Renal cortex interstitium (tissue), 11 donors: ENCODE data around the gene GID8. TPM values are rescaled to one million over a fixed set of nuclear protein-coding genes. Genes with fewer than 3 reads are reported as not detected.
"Not testable (repeated sequence)": the region's sequence is repeated elsewhere in the genome, so short reads cannot be mapped to it uniquely, and the experiment has no call there.

Experiments used
- DNase-seq, 11 donors: peaks; one replicate each; pipeline ENCODE4 v3.0.0-alpha.2; 2013; ENCODE audit warnings: low read depth in 9 of 11, low spot score in 4 of 11; ENCODE audit errors: extremely low read depth in 1 of 11
- polyA plus RNA-seq, 3 donors: library from polyadenylated mRNA; unstranded; fragments of 120-200 nt; gene quantifications; one replicate each; pipeline ENCODE4 v1.2.1, GENCODE V29; 2013; ENCODE audit not compliant: insufficient read length in 3 of 3

The GID8 gene
- polyA plus RNA-seq, 3 donors, result 53.6 to 55.9 (median 55.4) TPM

GRCh38 chr20:62914436-62914835, 23.5 kb upstream of the GID8 start:
- DNase-seq, result no peak

GRCh38 chr20:62914970-62915457, 22.9 kb upstream of the GID8 start:
- DNase-seq, result peak in 1 of 11 donors; percentile 57

GRCh38 chr20:62916703-62917476, 21.1 kb upstream of the GID8 start:
- DNase-seq, result no peak

- DNase-seq, result no peak
Observed at GRCh38 chr20:62917720-62918119, 20.2 kb upstream of the GID8 start.

- DNase-seq, result no peak
Observed at GRCh38 chr20:62918147-62918546, 19.8 kb upstream of the GID8 start.

- DNase-seq, result no peak
Observed at GRCh38 chr20:62918831-62919230, 19.1 kb upstream of the GID8 start.

GRCh38 chr20:62920039-62920645, 17.8 kb upstream of the GID8 start:
- no peak for DNase-seq

GRCh38 chr20:62921119-62921687, 16.7 kb upstream of the GID8 start:
- peak in 1 of 11 donors; percentile 70 for DNase-seq

- DNase-seq, result no peak
Observed at GRCh38 chr20:62922451-62922921, 15.5 kb upstream of the GID8 start.

GRCh38 chr20:62923059-62923668, 14.8 kb upstream of the GID8 start:
- DNase-seq, result not testable (repeated sequence)

GRCh38 chr20:62923669-62924441, 14.1 kb upstream of the GID8 start:
- no peak for DNase-seq

GRCh38 chr20:62924442-62925075, 13.4 kb upstream of the GID8 start:
- no peak for DNase-seq

GRCh38 chr20:62925076-62925419, 12.9 kb upstream of the GID8 start:
- no peak for DNase-seq

- DNase-seq, result no peak
Observed at GRCh38 chr20:62925420-62926228, 12.3 kb upstream of the GID8 start.

- DNase-seq, result peak in 10 of 11 donors; percentile 68 to 86 (median 80)
Observed at GRCh38 chr20:62926229-62927127, 11.5 kb upstream of the GID8 start, which contains the start of gene DIDO1. TSS of gene DIDO1 (minus strand) at chr20:62926505.

- DNase-seq, result no peak
Observed at GRCh38 chr20:62927128-62927705, 10.7 kb upstream of the GID8 start.
